C1 segment of cervical spinal cord (tissue), 14 donors: ENCODE measurements around the gene C16orf82.
"Not testable (repeated sequence)": the region's sequence is repeated elsewhere in the genome, so short reads cannot be mapped to it uniquely, and the experiment has no call there.

Source experiments
- DNase-seq, 14 donors: peaks; one replicate each; lab custom pipeline; 2025; lab: John Stamatoyannopoulos, UW

C16orf82 gene

GRCh38 chr16:27066668-27067537, at the start of gene C16orf82:
TSS of gene C16orf82 (plus strand) at chr16:27066927.
- DNase-seq, result no peak

GRCh38 chr16:27020031-27020430, 46.7 kb upstream of the C16orf82 start:
- no peak for DNase-seq

GRCh38 chr16:27024010-27024409, 42.7 kb upstream of the C16orf82 start:
- no peak for DNase-seq

GRCh38 chr16:27025581-27025980, 41.1 kb upstream of the C16orf82 start:
- no peak for DNase-seq

- no peak for DNase-seq
Measured at GRCh38 chr16:27027971-27028370, 38.8 kb upstream of the C16orf82 start.

GRCh38 chr16:27028591-27029110, 38.1 kb upstream of the C16orf82 start:
- DNase-seq, result no peak

- no peak for DNase-seq
Measured at GRCh38 chr16:27029525-27029924, 37.2 kb upstream of the C16orf82 start.

GRCh38 chr16:27033281-27033979, 33.3 kb upstream of the C16orf82 start:
- DNase-seq, result no peak

GRCh38 chr16:27040732-27041131, 26.0 kb upstream of the C16orf82 start:
- DNase-seq, result no peak

- DNase-seq, result no peak
Measured at GRCh38 chr16:27046958-27047518, 19.7 kb upstream of the C16orf82 start.

GRCh38 chr16:27048316-27048715, 18.4 kb upstream of the C16orf82 start:
- DNase-seq, result no peak

- no peak for DNase-seq
Measured at GRCh38 chr16:27049117-27049516, 17.6 kb upstream of the C16orf82 start.

GRCh38 chr16:27052007-27052406, 14.7 kb upstream of the C16orf82 start:
- DNase-seq, result peak in 1 of 14 donors; percentile 1

- DNase-seq, result no peak
Measured at GRCh38 chr16:27053996-27054395, 12.7 kb upstream of the C16orf82 start.

GRCh38 chr16:27058299-27058698, 8.4 kb upstream of the C16orf82 start:
- DNase-seq, result no peak

GRCh38 chr16:27070776-27071175, 4.0 kb downstream of the C16orf82 start:
- DNase-seq, result no peak

- DNase-seq, result no peak
Measured at GRCh38 chr16:27073733-27074132, 7.0 kb downstream of the C16orf82 start.

GRCh38 chr16:27080895-27081294, 14.2 kb downstream of the C16orf82 start:
- no peak for DNase-seq

- no peak for DNase-seq
Measured at GRCh38 chr16:27083861-27084261, 17.1 kb downstream of the C16orf82 start.

- DNase-seq, result no peak
Measured at GRCh38 chr16:27084307-27085028, 17.7 kb downstream of the C16orf82 start.

- DNase-seq, result no peak
Measured at GRCh38 chr16:27085182-27085581, 18.5 kb downstream of the C16orf82 start.

- not testable (repeated sequence) for DNase-seq
Measured at GRCh38 chr16:27086031-27086430, 19.3 kb downstream of the C16orf82 start.
